ENCODE data around the gene INIP.

Gene INIP

GRCh38 chr9:112752334-112753125 lies 34.6 kb upstream of the INIP start:
- no peak for DNase-seq (ENCODE audit: low read depth in 2 of 2)

GRCh38 chr9:112751056-112751795 lies 33.3 kb upstream of the INIP start:
- no peak for TF ChIP-seq CTCF (IDR thresholded peaks at IDR 0.05; ENCODE audit: low read depth, low read length)
- peak overlapping the region; percentile 83 to 84 for H3K4me3 ChIP-seq (replicated peaks in 1 of 2; ENCODE audit: low read depth in 2 of 2, low read length in 2 of 2)
- peak; percentile 63 to 65 for DNase-seq (ENCODE audit: low read depth in 2 of 2)

More at GRCh38 chr9:112752334-112753125, 34.6 kb upstream of the INIP start:
- no peak for TF ChIP-seq CTCF (IDR thresholded peaks at IDR 0.05; ENCODE audit: low read depth, low read length)
- no peak overlapping the region for H3K4me3 ChIP-seq (replicated peaks in 1 of 2; ENCODE audit: low read depth in 2 of 2, low read length in 2 of 2)

- H3K4me3 ChIP-seq (replicated peaks in 1 of 2; ENCODE audit: low read depth in 2 of 2, low read length in 2 of 2) = peak overlapping the region; percentile 83 to 84
- TF ChIP-seq CTCF (IDR thresholded peaks at IDR 0.05; ENCODE audit: low read depth, low read length) = no peak
- DNase-seq (ENCODE audit: low read depth in 2 of 2) = no peak
These were observed 32.8 kb upstream of the INIP start for GRCh38 chr9:112750764-112751055.

GRCh38 chr9:112750016-112750763 lies 32.3 kb upstream of the INIP start, which contains the start of gene SNX30:
SNX30 (plus strand) TSS chr9:112750760; CDS start chr9:112751002, 242 bp downstream.
- H3K4me3 ChIP-seq (replicated peaks in 1 of 2; ENCODE audit: low read depth in 2 of 2, low read length in 2 of 2) = peak within 1 kb of the TSS; percentile 83 to 84
- peak; percentile 86 to 94 for DNase-seq (ENCODE audit: low read depth in 2 of 2)
- TF ChIP-seq CTCF (IDR thresholded peaks at IDR 0.05; ENCODE audit: low read depth, low read length) = no peak

GRCh38 chr9:112747094-112747493 lies 29.2 kb upstream of the INIP start:
- H3K4me3 ChIP-seq (replicated peaks in 1 of 2; ENCODE audit: low read depth in 2 of 2, low read length in 2 of 2) = no peak overlapping the region
- DNase-seq (ENCODE audit: low read depth in 2 of 2) = no peak
- no peak for TF ChIP-seq CTCF (IDR thresholded peaks at IDR 0.05; ENCODE audit: low read depth, low read length)

GRCh38 chr9:112744177-112744576 lies 26.3 kb upstream of the INIP start:
- H3K4me3 ChIP-seq (replicated peaks in 1 of 2; ENCODE audit: low read depth in 2 of 2, low read length in 2 of 2) = no peak overlapping the region
- no peak for TF ChIP-seq CTCF (IDR thresholded peaks at IDR 0.05; ENCODE audit: low read depth, low read length)
- peak; percentile 32 to 51 for DNase-seq (ENCODE audit: low read depth in 2 of 2)
